Stomach (tissue), 9 donors: ENCODE results near the gene WASF2. TPM values are rescaled to one million over a fixed set of nuclear protein-coding genes. Genes with fewer than 3 reads are reported as not detected.
A peak's percentile ranks its signal among the peaks of the same experiment; 100 is the strongest.

ENCODE experiments used
- DNase-seq, 2 donors: peaks; one replicate each; pipeline versions ENCODE4 v3.0.0 to v3.0.0-alpha.2; 2013 to 2019
- H3K27ac ChIP-seq, 5 donors: fragments of 200-600 bp in 4 of 5; sonication (generic) in 4 of 5; one replicate each; pipeline ENCODE4 v1.5.1; 2013 to 2019; ENCODE audit warnings: mild to moderate bottlenecking in 1 of 5, moderate library complexity in 1 of 5
- H3K27me3 ChIP-seq, 3 donors: fragments of 200-600 bp; sonication (generic); one replicate each; pipeline ENCODE4 v1.5.1; 2017 to 2019; ENCODE audit warnings: mixed run types in 1 of 3
- H3K36me3 ChIP-seq, 4 donors: fragments of 200-600 bp; sonication (generic); 1 replicate in 3 of 4; 2 replicates in 1 of 4; pipeline ENCODE4 v1.5.1; 2016 to 2019
- H3K4me1 ChIP-seq, 4 donors: fragments of 200-600 bp; sonication (generic); one replicate each; pipeline ENCODE4 v1.5.1; 2016 to 2019
- H3K4me3 ChIP-seq, 4 donors: fragments of 200-600 bp; sonication (generic) in 3 of 4; one replicate each; pipeline ENCODE4 v1.5.1; 2016 to 2019; ENCODE audit warnings: mild to moderate bottlenecking in 1 of 4
- H3K9me3 ChIP-seq, 4 donors: fragments of 200-600 bp; sonication (generic); one replicate each; pipeline ENCODE4 v1.5.1; 2016 to 2019
- CTCF ChIP-seq, 7 experiments: fragments of 450-650 bp in 4 of 7; fragments of 200-600 bp in 3 of 7; sonication (generic) in 3 of 7; IDR thresholded peaks; one replicate each; pipeline ENCODE4 v1.5.1; 2016 to 2019; ENCODE audit warnings: antibody characterized with exemption in 7 of 7, control low read depth in 2 of 7, mild to moderate bottlenecking in 1 of 7
- EP300 ChIP-seq: sonication (generic); formaldehyde crosslinking; IDR thresholded peaks from one replicate; pipeline ENCODE4 v1.6.1; 2017; ENCODE audit warnings: antibody characterized with exemption
- POLR2A ChIP-seq, 4 donors: fragments of 450-650 bp; IDR thresholded peaks; one replicate each; pipeline ENCODE4 v1.6.1; 2016; ENCODE audit warnings: antibody characterized with exemption in 4 of 4, control low read depth in 2 of 4, mild to moderate bottlenecking in 1 of 4, moderate library complexity in 1 of 4
- POLR2AphosphoS5 ChIP-seq, 3 donors: sonication (generic); formaldehyde crosslinking; IDR thresholded peaks; one replicate each; pipeline ENCODE4 v1.6.1; 2016; ENCODE audit warnings: antibody characterized with exemption in 3 of 3
- WGBS, 5 donors: extraction: QIAGEN DNeasy Blood & Tissue Kit in 3 of 5; methylation state at CpG; one replicate each; pipeline versions ENCODE4 v1.1.5 to v1.1.7; 2013 to 2018; 5-methylcytosine and 5-hydroxymethylcytosine counted together
- intact Hi-C: fragments of 100-400 bp; cut with DNase I; formaldehyde crosslinking; loops from one replicate; pipeline ENCODE4 v1.15.1; 2023; ENCODE audit warnings: low total_unique reads
- polyA plus RNA-seq, 3 donors: library from polyadenylated mRNA; stranded (reverse); fragments of 200-250 nt; gene quantifications; one replicate each; pipeline ENCODE4 v1.2.3, GENCODE V29; 2013
- total RNA-seq, 5 donors: library from RNA; depleted of rRNA; stranded (reverse); fragments of >200 nt; gene quantifications; one replicate each; pipeline versions ENCODE4 v1.1.0 to v1.2.3, GENCODE V29; 2014 to 2016
- donor health status: healthy with polysubstance abuse.
- donor health status: Bipolar disorder and iron deficiency.
- donor health status: healthy.

WASF2 gene
- total and polyA plus RNA-seq, 8 donors, result 24.7 to 82.1 (median 54.7) TPM

- Histone ChIP-seq H3K27ac (peak overlapping the region; percentile 26 to 83 (median 80)), H3K4me3 (peak overlapping the region; percentile 5 to 33 (median 16)), H3K4me1 (peaks cover 39 to 95% (median 75%) of the 10 kb centered on the region in 4 donors), H3K9me3 (no peaks in the 10 kb centered on the region), H3K27me3 (no peaks in the 10 kb centered on the region), H3K36me3 (peaks cover 15 to 44% (median 40%) of the 10 kb centered on the region in 4 donors)
- TF ChIP-seq EP300 (no peak), CTCF (IDR thresholded peaks at IDR 0.05) (no peak), POLR2AphosphoS5 (IDR thresholded peaks at IDR 0.05) (no peak), POLR2A (IDR thresholded peaks at IDR 0.05) (no peak)
- no peak for DNase-seq
- intact Hi-C loops, result no loop called here
- WGBS, 5 donors, result 24 to 65% (median 39%) methylated on average over 2 of the region's 2 CpGs
Observed at GRCh38 chr1:27427816-27428315, 62.1 kb downstream of the WASF2 start.

- DNase-seq, result no peak
- TF ChIP-seq CTCF (IDR thresholded peaks at IDR 0.05), result no peak
- no peak for TF ChIP-seq POLR2AphosphoS5 (IDR thresholded peaks at IDR 0.05)
- no peak for TF ChIP-seq POLR2A (IDR thresholded peaks at IDR 0.05)
- no peak for TF ChIP-seq EP300
- intact Hi-C loops, result no loop called here
- H3K9me3 ChIP-seq, result no peaks in the 10 kb centered on the region
- H3K4me3 ChIP-seq, result peak overlapping the region in 2 of 4 donors; percentile 13 to 33
- 54 to 78% (median 60%) methylated on average over 2 of the region's 2 CpGs for WGBS, 5 donors
- H3K4me1 ChIP-seq, result peaks cover 39 to 97% (median 76%) of the 10 kb centered on the region in 4 donors
- no peaks in the 10 kb centered on the region for H3K27me3 ChIP-seq
- peak overlapping the region; percentile 23 to 83 (median 80) for H3K27ac ChIP-seq
- peaks cover 15 to 44% (median 40%) of the 10 kb centered on the region in 4 donors for H3K36me3 ChIP-seq
Observed at GRCh38 chr1:27427329-27427728, 62.6 kb downstream of the WASF2 start.

- intact Hi-C loops, result no loop called here
- peak overlapping the region in 1 of 5 donors; percentile 14 for H3K27ac ChIP-seq
- no peaks in the 10 kb centered on the region for H3K27me3 ChIP-seq
- peaks cover 31 to 95% (median 66%) of the 10 kb centered on the region in 4 donors for H3K4me1 ChIP-seq
- TF ChIP-seq EP300, result no peak
- no peak for TF ChIP-seq POLR2AphosphoS5 (IDR thresholded peaks at IDR 0.05)
- TF ChIP-seq CTCF (IDR thresholded peaks at IDR 0.05), result no peak
- TF ChIP-seq POLR2A (IDR thresholded peaks at IDR 0.05), result no peak
- no peak for DNase-seq
- peaks cover 15 to 46% (median 40%) of the 10 kb centered on the region in 4 donors for H3K36me3 ChIP-seq
- WGBS, 5 donors, result 89 to 96% (median 94%) methylated on average over 4 of the region's 4 CpGs
- H3K4me3 ChIP-seq, result no peak overlapping the region
- H3K9me3 ChIP-seq, result no peaks in the 10 kb centered on the region
Observed at GRCh38 chr1:27423709-27424108, 66.3 kb downstream of the WASF2 start.

GRCh38 chr1:27418326-27419185, 71.4 kb downstream of the WASF2 start:
- TF ChIP-seq CTCF (IDR thresholded peaks at IDR 0.05) (no peak), POLR2AphosphoS5 (IDR thresholded peaks at IDR 0.05) (peak; percentile 62 to 83 (median 69))
- Histone ChIP-seq H3K36me3 (peaks cover 48 to 52% (median 50%) of the 10 kb centered on the region in 4 donors), H3K9me3 (no peaks in the 10 kb centered on the region), H3K4me3 (no peak overlapping the region), H3K4me1 (peaks cover 27 to 79% (median 54%) of the 10 kb centered on the region in 4 donors), H3K27me3 (no peaks in the 10 kb centered on the region), H3K27ac (peak overlapping the region; percentile 60 to 83 (median 80))
- intact Hi-C loops, result no loop called here
- peak; percentile 71 to 92 for DNase-seq
- WGBS, 5 donors, result 18 to 30% (median 23%) methylated on average over 14 of the region's 14 CpGs
